Bronchial epithelial cell (primary cell): ENCODE results near the gene NDUFS6. TPM values are rescaled to one million over a fixed set of nuclear protein-coding genes. Genes with fewer than 3 reads are reported as not detected.

Experiments used
- DNase-seq: peaks from one replicate; pipeline ENCODE4 v3.0.0-alpha.2; 2010; ENCODE audit warnings: low read depth
- FAIRE-seq: peaks from 2 replicates; lab custom pipeline; 2011; peaks lifted over from hg19 to GRCh38; lab: Jason Lieb, UNC
- H3K27me3 ChIP-seq: 2 replicates; pipeline ENCODE4 v1.5.1; 2011; ENCODE audit warnings: low read length; ENCODE audit not compliant: control insufficient read depth, insufficient read depth
- H3K36me3 ChIP-seq: 2 replicates; pipeline ENCODE4 v1.5.1; 2011; ENCODE audit warnings: low read length; ENCODE audit not compliant: control insufficient read depth, insufficient read depth
- H3K4me3 ChIP-seq: 2 replicates; pipeline ENCODE4 v1.5.1; 2011; ENCODE audit warnings: mild to moderate bottlenecking, low read depth, low read length, control low read depth
- CTCF ChIP-seq: IDR thresholded peaks from 2 replicates; pipeline ENCODE4 v1.5.1; 2011; ENCODE audit warnings: mild to moderate bottlenecking, moderate library complexity, low read length, control low read depth, inconsistent platforms; ENCODE audit not compliant: insufficient read depth, severe bottlenecking
- total RNA-seq: library from RNA; depleted of rRNA; stranded (reverse); fragments of >200 nt; gene quantifications from 2 replicates; pipeline ENCODE4 v1.2.1, GENCODE V29; 2014

The NDUFS6 gene
- total RNA-seq, 1 donor from 2014 or later, result 21.1 TPM

- Histone ChIP-seq H3K27me3 (no peaks in the 10 kb centered on the region), H3K4me3 (no peak overlapping the region), H3K36me3 (no peaks in the 10 kb centered on the region)
- no peak for TF ChIP-seq CTCF
- DNase-seq, result no peak
- no peak for FAIRE-seq
These were observed 29.8 kb upstream of the NDUFS6 start for GRCh38 chr5:1771149-1772065.

GRCh38 chr5:1772634-1773033 lies 28.6 kb upstream of the NDUFS6 start:
- H3K27me3 ChIP-seq, result no peaks in the 10 kb centered on the region
- H3K36me3 ChIP-seq, result no peaks in the 10 kb centered on the region
- no peak for TF ChIP-seq CTCF
- H3K4me3 ChIP-seq, result no peak overlapping the region
- DNase-seq (no peak), FAIRE-seq (no peak)

- FAIRE-seq, result no peak
- no peak for TF ChIP-seq CTCF
These were observed 24.4 kb upstream of the NDUFS6 start for GRCh38 chr5:1776831-1777230.

GRCh38 chr5:1777281-1778137 lies 23.7 kb upstream of the NDUFS6 start:
- H3K36me3 ChIP-seq, result no peaks in the 10 kb centered on the region
- FAIRE-seq (no peak), DNase-seq (no peak)
- no peak overlapping the region for H3K4me3 ChIP-seq
- TF ChIP-seq CTCF, result no peak
- no peaks in the 10 kb centered on the region for H3K27me3 ChIP-seq

More at GRCh38 chr5:1776831-1777230, 24.4 kb upstream of the NDUFS6 start:
- H3K27me3 ChIP-seq, result no peaks in the 10 kb centered on the region
- DNase-seq, result no peak
- H3K36me3 ChIP-seq, result no peaks in the 10 kb centered on the region
- H3K4me3 ChIP-seq, result no peak overlapping the region

- Histone ChIP-seq H3K27me3 (no peaks in the 10 kb centered on the region), H3K36me3 (no peaks in the 10 kb centered on the region), H3K4me3 (no peak overlapping the region)
- no peak for DNase-seq
- no peak for TF ChIP-seq CTCF
- FAIRE-seq, result no peak
These were observed 22.8 kb upstream of the NDUFS6 start for GRCh38 chr5:1778138-1779020.
